ENCODE measurements around the gene NUAK1.

NUAK1 gene

DNA sequence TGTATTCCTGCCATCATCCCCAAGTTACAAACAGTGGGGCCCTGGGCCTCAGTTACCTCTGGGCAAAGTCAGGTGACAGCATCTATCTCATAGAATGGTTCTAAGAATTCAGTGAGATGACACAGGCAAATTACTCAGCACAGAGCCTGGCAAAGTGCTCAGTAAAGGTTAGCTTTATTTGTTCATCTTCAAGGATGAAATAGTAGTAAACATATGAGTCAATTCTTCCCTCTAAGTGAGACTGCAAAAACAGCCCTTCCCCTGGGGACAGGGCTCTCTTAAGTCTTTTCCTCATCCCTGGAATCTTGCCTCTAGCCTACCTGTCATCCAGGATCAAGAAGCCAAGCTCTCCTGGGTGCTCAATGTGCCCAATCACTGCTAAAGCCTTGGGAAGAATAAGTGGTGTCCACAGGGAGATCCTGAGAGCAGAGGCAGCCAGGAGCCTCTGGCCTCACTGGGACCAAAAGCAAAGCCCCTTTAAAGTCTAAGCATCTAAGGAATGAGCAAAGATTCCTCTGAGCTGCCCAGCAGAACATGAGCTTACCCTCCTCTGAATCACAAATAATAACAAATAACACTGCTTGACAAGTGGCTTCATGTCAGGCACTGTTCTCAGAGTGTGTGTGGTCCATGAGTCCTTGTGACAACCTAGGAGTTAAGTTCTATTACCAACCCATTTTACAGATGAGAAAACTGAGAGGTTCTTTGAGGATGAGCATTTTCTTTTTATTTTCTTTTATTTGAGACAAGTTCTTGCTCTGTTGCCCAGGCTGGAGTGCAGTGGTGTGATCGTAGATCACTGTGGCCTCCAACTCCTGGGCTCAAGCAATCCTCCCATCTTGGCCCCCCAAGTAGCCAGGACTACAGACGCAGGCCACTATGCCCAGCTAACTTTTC is 12.1 kb downstream of the NUAK1 start:
- Histone ChIP-seq H3K36me3 (replicated peaks; ENCODE audit: low read depth, low read length) (no peaks in the 10 kb centered on the region), H2AFZ (ENCODE audit: low read depth, low read length) (no peak overlapping the region), H3K9me3 (ENCODE audit: insufficient read depth, low read length) (no peaks in the 10 kb centered on the region), H3K4me1 (ENCODE audit: low read length) (no peaks in the 10 kb centered on the region), H3K9ac (ENCODE audit: low read length) (no peak overlapping the region), H3K4me2 (ENCODE audit: low read length) (no peak overlapping the region), H3K27ac (ENCODE audit: low read length) (no peak overlapping the region), H3K27me3 (ENCODE audit: low read depth, low read length) (no peaks in the 10 kb centered on the region; the same call in 1 of the 2 replicates), H3K79me2 (ENCODE audit: low read length) (no peaks in the 10 kb centered on the region), H4K20me1 (ENCODE audit: insufficient read depth, low read length) (no peaks in the 10 kb centered on the region), H3K4me3 (ENCODE audit: low read length) (no peak overlapping the region)
- TF ChIP-seq, protein P1, sequence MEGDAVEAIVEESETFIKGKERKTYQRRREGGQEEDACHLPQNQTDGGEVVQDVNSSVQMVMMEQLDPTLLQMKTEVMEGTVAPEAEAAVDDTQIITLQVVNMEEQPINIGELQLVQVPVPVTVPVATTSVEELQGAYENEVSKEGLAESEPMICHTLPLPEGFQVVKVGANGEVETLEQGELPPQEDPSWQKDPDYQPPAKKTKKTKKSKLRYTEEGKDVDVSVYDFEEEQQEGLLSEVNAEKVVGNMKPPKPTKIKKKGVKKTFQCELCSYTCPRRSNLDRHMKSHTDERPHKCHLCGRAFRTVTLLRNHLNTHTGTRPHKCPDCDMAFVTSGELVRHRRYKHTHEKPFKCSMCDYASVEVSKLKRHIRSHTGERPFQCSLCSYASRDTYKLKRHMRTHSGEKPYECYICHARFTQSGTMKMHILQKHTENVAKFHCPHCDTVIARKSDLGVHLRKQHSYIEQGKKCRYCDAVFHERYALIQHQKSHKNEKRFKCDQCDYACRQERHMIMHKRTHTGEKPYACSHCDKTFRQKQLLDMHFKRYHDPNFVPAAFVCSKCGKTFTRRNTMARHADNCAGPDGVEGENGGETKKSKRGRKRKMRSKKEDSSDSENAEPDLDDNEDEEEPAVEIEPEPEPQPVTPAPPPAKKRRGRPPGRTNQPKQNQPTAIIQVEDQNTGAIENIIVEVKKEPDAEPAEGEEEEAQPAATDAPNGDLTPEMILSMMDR (IDR thresholded peaks at IDR 0.05; ENCODE audit: low read depth, low read length), result no peak
- no peak for TF ChIP-seq EZH2phosphoT487 (IDR thresholded peaks at IDR 0.05; ENCODE audit: low read depth)

DNA sequence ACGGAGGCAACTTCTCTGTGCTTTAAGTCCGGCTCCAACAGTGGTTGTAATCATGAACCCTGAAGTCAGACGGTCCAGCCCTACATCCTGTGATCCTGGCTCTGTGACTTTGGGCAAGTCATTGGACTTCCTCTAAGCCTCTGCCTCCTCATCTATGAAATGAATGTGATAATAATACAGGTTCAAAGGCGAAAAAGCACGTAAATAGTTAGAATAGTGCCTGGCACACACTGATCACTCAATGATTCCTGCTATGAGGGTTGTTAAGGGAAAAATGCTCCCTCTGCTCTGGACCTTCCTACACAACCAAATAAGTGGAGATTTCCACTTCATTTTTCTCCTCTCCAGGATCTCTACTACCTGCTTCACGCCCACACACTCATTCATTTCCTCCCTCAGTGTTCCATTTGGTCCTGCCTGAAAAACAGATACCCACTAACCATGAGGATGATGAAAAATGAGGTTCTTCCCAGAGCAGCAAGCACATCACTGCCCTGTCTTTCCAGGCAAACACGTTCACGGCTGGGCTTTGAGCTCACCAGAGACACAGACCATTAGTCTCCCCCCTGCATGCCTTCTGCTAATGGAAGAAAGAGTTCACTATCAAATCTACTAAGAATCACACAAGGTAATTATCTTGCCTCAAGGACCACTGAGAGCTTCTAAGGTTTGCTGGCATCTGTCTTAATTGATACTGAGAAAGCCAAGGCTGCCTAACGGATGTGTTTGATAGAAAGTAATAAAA is 13.2 kb downstream of the NUAK1 start:
- H3K9ac ChIP-seq (ENCODE audit: low read length), result no peak overlapping the region
- H3K27ac ChIP-seq (ENCODE audit: low read length), result no peak overlapping the region
- no peaks in the 10 kb centered on the region for H3K4me1 ChIP-seq (ENCODE audit: low read length)
- H3K36me3 ChIP-seq (replicated peaks; ENCODE audit: low read depth, low read length), result no peaks in the 10 kb centered on the region
- TF ChIP-seq, protein P1 (IDR thresholded peaks at IDR 0.05; ENCODE audit: low read depth, low read length), result no peak
- H2AFZ ChIP-seq (ENCODE audit: low read depth, low read length), result no peak overlapping the region
- no peak overlapping the region for H3K4me3 ChIP-seq (ENCODE audit: low read length)
- no peaks in the 10 kb centered on the region for H3K9me3 ChIP-seq (ENCODE audit: insufficient read depth, low read length)
- no peaks in the 10 kb centered on the region; the same call in 1 of the 2 replicates for H3K27me3 ChIP-seq (ENCODE audit: low read depth, low read length)
- no peak overlapping the region for H3K4me2 ChIP-seq (ENCODE audit: low read length)
- H3K79me2 ChIP-seq (ENCODE audit: low read length), result no peaks in the 10 kb centered on the region
- no peaks in the 10 kb centered on the region for H4K20me1 ChIP-seq (ENCODE audit: insufficient read depth, low read length)

DNA sequence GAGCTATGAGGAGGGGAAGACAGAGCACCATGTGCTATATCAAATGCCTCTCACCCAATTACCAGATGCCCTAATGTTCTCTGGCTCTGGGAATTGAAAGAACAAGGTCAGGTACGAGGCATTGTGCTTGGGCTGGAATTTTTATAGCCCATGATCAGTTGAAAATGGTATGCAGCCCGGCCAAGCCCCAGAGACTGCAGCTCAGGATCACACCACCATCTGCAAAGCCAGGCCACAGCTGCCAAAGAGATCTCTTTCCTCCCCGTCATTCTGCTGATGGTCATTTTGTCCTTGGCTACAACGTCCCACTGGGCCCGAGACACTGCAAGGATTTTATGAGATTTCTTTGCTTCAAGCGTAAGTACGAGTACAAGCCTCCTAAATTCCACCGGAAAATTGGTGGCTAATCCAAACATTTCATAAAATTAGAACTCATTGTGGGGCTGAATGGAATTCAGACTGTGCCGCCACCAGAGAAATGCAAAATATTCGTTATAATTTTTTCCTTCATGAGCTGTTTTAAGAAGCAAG is 15.1 kb downstream of the NUAK1 start:
- TF ChIP-seq EZH2phosphoT487 (IDR thresholded peaks at IDR 0.05; ENCODE audit: low read depth), result no peak
- TF ChIP-seq, protein P1 (IDR thresholded peaks at IDR 0.05; ENCODE audit: low read depth, low read length), result no peak
- Histone ChIP-seq H3K4me3 (ENCODE audit: low read length) (no peak overlapping the region), H3K27ac (ENCODE audit: low read length) (no peak overlapping the region), H3K79me2 (ENCODE audit: low read length) (no peaks in the 10 kb centered on the region), H3K4me2 (ENCODE audit: low read length) (no peak overlapping the region), H3K9me3 (ENCODE audit: insufficient read depth, low read length) (no peaks in the 10 kb centered on the region), H3K9ac (ENCODE audit: low read length) (no peak overlapping the region), H3K4me1 (ENCODE audit: low read length) (no peaks in the 10 kb centered on the region), H3K36me3 (replicated peaks; ENCODE audit: low read depth, low read length) (no peaks in the 10 kb centered on the region), H4K20me1 (ENCODE audit: insufficient read depth, low read length) (no peaks in the 10 kb centered on the region), H3K27me3 (ENCODE audit: low read depth, low read length) (peaks cover 1% of the 10 kb centered on the region), H2AFZ (ENCODE audit: low read depth, low read length) (no peak overlapping the region)

DNA sequence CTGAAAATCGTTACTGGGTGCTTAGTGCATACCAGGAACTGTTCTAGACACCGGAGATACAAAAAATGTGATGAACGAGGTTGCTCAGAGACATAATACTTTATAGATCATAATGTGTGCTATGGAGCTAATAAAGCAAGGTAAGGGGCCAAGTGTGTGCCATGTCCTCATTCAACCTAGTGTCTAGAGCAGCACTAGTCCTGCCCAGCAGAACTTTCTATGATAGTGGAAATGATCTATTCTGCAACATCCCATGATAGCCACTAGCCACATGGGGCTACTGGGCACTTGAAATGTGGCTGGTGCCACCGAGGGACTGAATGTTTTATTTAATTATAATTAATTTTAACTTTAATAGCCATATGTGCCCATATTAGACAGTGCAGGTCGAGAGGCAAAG is 15.6 kb downstream of the NUAK1 start:
- no peak for TF ChIP-seq EZH2phosphoT487 (IDR thresholded peaks at IDR 0.05; ENCODE audit: low read depth)
- TF ChIP-seq, protein P1 (IDR thresholded peaks at IDR 0.05; ENCODE audit: low read depth, low read length), result no peak
- no peak overlapping the region for H2AFZ ChIP-seq (ENCODE audit: low read depth, low read length)
- no peak overlapping the region for H3K4me2 ChIP-seq (ENCODE audit: low read length)
- no peaks in the 10 kb centered on the region for H3K9me3 ChIP-seq (ENCODE audit: insufficient read depth, low read length)
- H3K27me3 ChIP-seq (ENCODE audit: low read depth, low read length), result peaks cover 6% of the 10 kb centered on the region
- H3K9ac ChIP-seq (ENCODE audit: low read length), result no peak overlapping the region
- no peaks in the 10 kb centered on the region for H3K79me2 ChIP-seq (ENCODE audit: low read length)
- no peaks in the 10 kb centered on the region for H3K36me3 ChIP-seq (replicated peaks; ENCODE audit: low read depth, low read length)
- H3K4me3 ChIP-seq (ENCODE audit: low read length), result no peak overlapping the region
- H3K4me1 ChIP-seq (ENCODE audit: low read length), result no peaks in the 10 kb centered on the region
- H4K20me1 ChIP-seq (ENCODE audit: insufficient read depth, low read length), result no peaks in the 10 kb centered on the region
- no peak overlapping the region for H3K27ac ChIP-seq (ENCODE audit: low read length)

Measured in OCI-LY3 (cell line).